Activated CD4-positive, alpha-beta memory T cell treated with anti-CD3 and anti-CD28 coated beads, Interleukin-2, amount 10 ng/mL, durations not matched to agents 7 days and 5 days (primary cell): ENCODE measurements around the gene PTOV1. TPM values are rescaled to one million over a fixed set of nuclear protein-coding genes. Genes with fewer than 3 reads are reported as not detected.

Source experiments
- CTCF ChIA-PET: fragments of 350-600 bp; sonication (Branson Sonifier 250); formaldehyde crosslinking; loops from one replicate; lab custom pipeline; 2021; ENCODE audit warnings: antibody characterized with exemption, inconsistent platforms; lab: Charles Lee
- POLR2A ChIA-PET: fragments of 350-600 bp; sonication (Branson Sonifier 250); formaldehyde crosslinking; loops from one replicate; lab custom pipeline; 2021; ENCODE audit warnings: antibody characterized with exemption; lab: Charles Lee
- DNase-seq: peaks from one replicate; pipeline ENCODE4 v3.0.0-alpha.2; 2020
- H3K27ac Mint-ChIP-seq: one replicate; pipeline ENCODE4 v1.8.0; 2021; ENCODE audit warnings: mild to moderate bottlenecking, mixed read lengths
- H3K27me3 Mint-ChIP-seq: one replicate; pipeline ENCODE4 v1.8.0; 2021; ENCODE audit warnings: mixed read lengths
- H3K36me3 Mint-ChIP-seq: one replicate; pipeline ENCODE4 v1.8.0; 2021; ENCODE audit warnings: low read depth, mixed read lengths
- H3K4me1 Mint-ChIP-seq: one replicate; pipeline ENCODE4 v1.8.0; 2021; ENCODE audit warnings: mixed read lengths
- H3K4me3 Mint-ChIP-seq: one replicate; pipeline ENCODE4 v1.8.0; 2021; ENCODE audit warnings: mild to moderate bottlenecking, mixed read lengths
- H3K9me3 Mint-ChIP-seq: one replicate; pipeline ENCODE4 v1.8.0; 2021; ENCODE audit warnings: mixed read lengths
- total RNA-seq, 2 experiments: library from RNA; stranded (reverse); gene quantifications; one replicate each; pipeline ENCODE4 v1.2.3, GENCODE V29; 2021

The PTOV1 gene
- 10 to 100 TPM; 69.3 to 71.7 TPM for total RNA-seq

DNA sequence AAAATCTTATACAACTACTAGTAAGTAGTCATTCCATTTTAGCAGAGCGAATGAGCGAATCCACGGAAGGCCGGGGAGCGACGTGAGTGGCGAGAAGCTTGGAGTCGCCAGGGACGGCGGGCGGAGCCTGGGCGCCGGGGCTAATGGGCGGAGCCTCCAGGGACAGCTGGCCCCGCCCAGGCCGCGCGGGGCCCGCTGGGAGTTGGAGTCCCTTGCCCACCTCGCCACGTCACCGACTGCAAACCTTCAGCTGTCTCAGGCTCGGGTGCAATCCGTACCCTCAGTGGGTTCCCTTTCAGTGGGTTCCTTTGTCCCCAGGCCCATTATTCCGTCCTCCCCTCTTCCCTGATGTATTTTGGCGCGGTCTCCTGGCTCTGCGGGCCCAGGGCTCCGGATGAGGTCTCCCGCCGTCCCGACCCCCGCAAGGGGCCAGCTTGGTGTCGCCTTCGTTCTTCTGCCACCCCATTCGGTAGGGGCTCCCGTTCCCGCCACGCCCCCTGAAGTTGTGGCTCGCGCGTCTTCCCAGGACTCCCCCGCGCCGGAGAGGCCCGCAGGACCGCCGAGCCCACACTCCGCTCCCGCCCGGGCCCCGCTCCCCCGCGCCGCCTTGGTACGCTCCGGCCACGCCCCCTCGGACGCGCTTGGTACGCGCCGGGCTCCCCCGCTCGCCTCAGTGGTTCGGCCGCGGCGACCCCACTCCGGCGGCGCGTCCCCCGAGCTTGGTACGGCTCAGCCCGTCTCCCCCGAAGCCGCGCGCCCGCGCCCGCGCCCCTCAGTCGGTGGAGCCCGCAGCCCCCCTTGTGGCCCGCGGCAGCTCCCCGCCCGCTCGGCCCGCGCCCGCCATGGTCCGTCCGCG, at the start of gene PTOV1:
Gene PTOV1 (plus strand): TSS at position 673 of the 856 bp plus-strand sequence.
- peaks cover 18% of the 10 kb centered on the region for H3K27me3 Mint-ChIP-seq
- peak within 1 kb of the TSS; percentile 86 for H3K4me3 Mint-ChIP-seq
- H3K4me1 Mint-ChIP-seq: peaks cover 41% of the 10 kb centered on the region
- ChIA-PET CTCF (interaction anchor here (1.1 to 1.6 kb wide), 4 partner anchors 15 to 133 kb away, joined by 3 to 6 read pairs (median 4); partner anchors contain the start of gene PNKP), POLR2A (interaction anchor here (0.7 to 2.3 kb wide), 17 partner anchors 10 to 258 kb away, joined by 3 to 48 read pairs (median 5); partner anchors contain the start of genes AKT1S1, FUZ, MED25 and NUP62)
- H3K9me3 Mint-ChIP-seq: peaks cover 5% of the 10 kb centered on the region
- DNase-seq: peak; percentile 90
- H3K36me3 Mint-ChIP-seq: peaks cover 10% of the 10 kb centered on the region
- H3K27ac Mint-ChIP-seq: peak within 1 kb of the TSS; percentile 95

- Mint-ChIP-seq H3K4me3 (no peak overlapping the region), H3K36me3 (peaks cover 35% of the 10 kb centered on the region), H3K4me1 (peaks cover 3% of the 10 kb centered on the region), H3K9me3 (no peaks in the 10 kb centered on the region), H3K27me3 (no peaks in the 10 kb centered on the region), H3K27ac (no peak overlapping the region)
- CTCF ChIA-PET: no interaction called here
- no peak for DNase-seq
- POLR2A ChIA-PET: interaction anchor here (1.4 kb wide), 1 partner anchor 11 kb away, joined by 4 read pairs; no protein-coding TSS in a partner anchor
These were observed 49.5 kb upstream of the PTOV1 start for GRCh38 chr19:49801401-49801888.

- peaks cover 3% of the 10 kb centered on the region for H3K4me1 Mint-ChIP-seq
- H3K27ac Mint-ChIP-seq: no peak overlapping the region
- H3K4me3 Mint-ChIP-seq: no peak overlapping the region
- no peaks in the 10 kb centered on the region for H3K27me3 Mint-ChIP-seq
- no peak for DNase-seq
- POLR2A ChIA-PET: no interaction called here
- CTCF ChIA-PET: no interaction called here
- H3K9me3 Mint-ChIP-seq: no peaks in the 10 kb centered on the region
- peaks cover 34% of the 10 kb centered on the region for H3K36me3 Mint-ChIP-seq
These were observed 48.8 kb upstream of the PTOV1 start for GRCh38 chr19:49801966-49802661.

GRCh38 chr19:49802836-49803528, 48.0 kb upstream of the PTOV1 start:
- POLR2A ChIA-PET: no interaction called here
- DNase-seq: no peak
- CTCF ChIA-PET: interaction anchor here (1.0 kb wide), 1 partner anchor 10 kb away, joined by 3 read pairs; the partner anchor contains the start of gene FUZ
- Mint-ChIP-seq H3K4me3 (no peak overlapping the region), H3K4me1 (peaks cover 11% of the 10 kb centered on the region), H3K27me3 (no peaks in the 10 kb centered on the region), H3K27ac (no peak overlapping the region), H3K9me3 (no peaks in the 10 kb centered on the region), H3K36me3 (peaks cover 36% of the 10 kb centered on the region)

- Mint-ChIP-seq H3K4me1 (peaks cover 15% of the 10 kb centered on the region), H3K27me3 (no peaks in the 10 kb centered on the region), H3K27ac (no peak overlapping the region), H3K9me3 (no peaks in the 10 kb centered on the region), H3K36me3 (peaks cover 37% of the 10 kb centered on the region), H3K4me3 (no peak overlapping the region)
- CTCF ChIA-PET: interaction anchor here (1.0 kb wide), 1 partner anchor 10 kb away, joined by 3 read pairs; the partner anchor contains the start of gene FUZ
- DNase-seq: no peak
- POLR2A ChIA-PET: no interaction called here
These were observed 47.5 kb upstream of the PTOV1 start for GRCh38 chr19:49803529-49803856.

GRCh38 chr19:49805822-49806619, 44.9 kb upstream of the PTOV1 start:
- DNase-seq: no peak
- ChIA-PET CTCF (no interaction called here), POLR2A (interaction anchor here (1.3 kb wide), 1 partner anchor 13 kb away, joined by 4 read pairs; no protein-coding TSS in a partner anchor)
- H3K9me3 Mint-ChIP-seq: no peaks in the 10 kb centered on the region
- H3K27me3 Mint-ChIP-seq: no peaks in the 10 kb centered on the region
- no peak overlapping the region for H3K4me3 Mint-ChIP-seq
- peaks cover 28% of the 10 kb centered on the region for H3K36me3 Mint-ChIP-seq
- H3K27ac Mint-ChIP-seq: peak overlapping the region; percentile 74
- peaks cover 28% of the 10 kb centered on the region for H3K4me1 Mint-ChIP-seq

- Mint-ChIP-seq H3K4me1 (peaks cover 28% of the 10 kb centered on the region), H3K27ac (peak overlapping the region; percentile 74), H3K27me3 (no peaks in the 10 kb centered on the region), H3K4me3 (no peak overlapping the region), H3K36me3 (peaks cover 28% of the 10 kb centered on the region), H3K9me3 (no peaks in the 10 kb centered on the region)
- DNase-seq: no peak
- ChIA-PET CTCF (no interaction called here), POLR2A (no interaction called here)
These were observed 44.4 kb upstream of the PTOV1 start for GRCh38 chr19:49806620-49806959.

DNA sequence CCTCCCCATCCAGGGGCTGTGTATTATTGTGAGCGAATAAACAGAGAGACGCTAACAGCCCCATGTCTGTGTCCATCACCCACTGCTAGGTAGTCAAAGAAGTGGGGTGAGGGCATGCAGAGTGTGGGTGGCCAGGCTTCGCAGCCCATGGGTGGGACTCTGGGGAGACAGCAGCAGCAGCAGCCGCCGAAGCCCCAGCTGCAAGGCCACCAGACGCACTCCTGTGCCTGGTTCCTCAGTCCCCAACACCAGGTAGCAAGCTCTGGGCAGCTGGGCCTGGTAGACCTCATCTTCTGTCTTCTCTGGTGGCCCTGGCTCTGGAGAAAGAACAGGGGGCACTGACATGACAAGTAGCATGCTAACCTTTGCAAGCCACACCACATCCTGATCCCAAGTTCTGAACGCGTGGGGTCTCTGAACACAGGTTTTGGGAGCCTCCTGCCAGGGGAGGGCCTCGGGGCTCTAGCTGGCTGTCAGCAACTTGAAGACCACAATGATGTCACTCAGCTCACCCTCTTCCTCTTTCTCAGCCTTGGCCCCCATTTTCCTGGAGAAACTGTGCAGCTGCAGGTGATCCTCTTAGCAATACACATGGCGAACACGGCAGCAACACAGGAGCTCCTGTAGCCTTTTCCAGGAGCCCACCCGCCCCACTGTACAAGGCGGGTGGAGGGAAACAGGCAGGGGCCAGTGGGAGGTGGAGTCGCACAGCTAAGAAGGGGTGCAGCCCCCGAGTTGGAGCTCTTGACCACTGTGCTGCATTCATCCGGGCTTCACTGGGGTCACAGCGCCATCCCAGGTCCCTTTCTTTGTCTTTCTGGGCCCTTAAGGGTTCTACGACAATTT, 43.7 kb upstream of the PTOV1 start:
- Mint-ChIP-seq H3K27me3 (no peaks in the 10 kb centered on the region), H3K4me3 (no peak overlapping the region), H3K9me3 (no peaks in the 10 kb centered on the region), H3K36me3 (peaks cover 28% of the 10 kb centered on the region), H3K4me1 (peaks cover 32% of the 10 kb centered on the region), H3K27ac (peak overlapping the region; percentile 75)
- no peak for DNase-seq
- ChIA-PET POLR2A (interaction anchor here (0.7 kb wide), 1 partner anchor 12 kb away, joined by 4 read pairs; no protein-coding TSS in a partner anchor), CTCF (no interaction called here)

GRCh38 chr19:49807904-49808675, 42.9 kb upstream of the PTOV1 start:
- peaks cover 24% of the 10 kb centered on the region for H3K36me3 Mint-ChIP-seq
- no peaks in the 10 kb centered on the region for H3K9me3 Mint-ChIP-seq
- POLR2A ChIA-PET: interaction anchor here (0.7 kb wide), 1 partner anchor 11 kb away, joined by 4 read pairs; no protein-coding TSS in a partner anchor
- peaks cover 38% of the 10 kb centered on the region for H3K4me1 Mint-ChIP-seq
- peak overlapping the region; percentile 84 for H3K4me3 Mint-ChIP-seq
- no peak for DNase-seq
- peak overlapping the region; percentile 67 for H3K27ac Mint-ChIP-seq
- CTCF ChIA-PET: no interaction called here
- no peaks in the 10 kb centered on the region for H3K27me3 Mint-ChIP-seq

- peak overlapping the region; percentile 67 for H3K27ac Mint-ChIP-seq
- no peaks in the 10 kb centered on the region for H3K9me3 Mint-ChIP-seq
- ChIA-PET POLR2A (interaction anchor here (2.0 kb wide), 1 partner anchor 10 kb away, joined by 9 read pairs; the partner anchor contains the start of gene MED25), CTCF (no interaction called here)
- peak; percentile 90 for DNase-seq
- H3K4me3 Mint-ChIP-seq: peak overlapping the region; percentile 84
- H3K36me3 Mint-ChIP-seq: peaks cover 17% of the 10 kb centered on the region
- H3K27me3 Mint-ChIP-seq: no peaks in the 10 kb centered on the region
- peaks cover 43% of the 10 kb centered on the region for H3K4me1 Mint-ChIP-seq
These were observed 42.2 kb upstream of the PTOV1 start for GRCh38 chr19:49808711-49809159.
